ENCODE results near the gene CADM3.

CADM3 gene

DNA sequence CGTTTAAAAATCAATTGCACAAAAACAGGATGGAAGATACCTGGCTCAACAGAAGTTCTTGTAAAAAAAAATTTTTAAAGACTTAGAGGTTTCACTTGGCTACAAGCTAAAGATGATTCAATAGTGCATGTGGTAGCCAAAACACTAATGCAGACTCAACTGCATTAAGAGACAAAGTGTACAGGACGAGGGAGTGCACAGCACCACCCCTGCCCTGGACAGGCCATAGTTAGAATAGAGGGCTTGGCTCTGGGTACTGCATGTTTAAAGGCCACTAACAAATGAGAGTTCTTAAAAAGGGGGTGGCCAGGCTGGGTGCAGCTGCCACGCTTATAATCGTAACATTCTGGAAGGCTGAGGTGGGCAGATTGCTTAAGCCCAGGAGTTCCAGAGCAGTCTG lies 41.2 kb downstream of the CADM3 start:
- no peaks in the 10 kb centered on the region for H3K9me3 ChIP-seq (ENCODE audit: control insufficient read depth, insufficient read depth, low read length)
- H3F3A ChIP-seq (ENCODE audit: control insufficient read depth, insufficient read depth) = no peaks in the 10 kb centered on the region
- no peaks in the 10 kb centered on the region for H3K9me2 ChIP-seq (replicated peaks; ENCODE audit: control insufficient read depth, low read length)
- H3K79me2 ChIP-seq (ENCODE audit: control insufficient read depth, low read length) = no peaks in the 10 kb centered on the region
- no peaks in the 10 kb centered on the region for H3K36me3 ChIP-seq (ENCODE audit: control insufficient read depth, low read length)
- no peak overlapping the region for H3K4me3 ChIP-seq (ENCODE audit: low read length)
- no peak overlapping the region for H3K4me2 ChIP-seq (ENCODE audit: low read length)
- TF ChIP-seq EZH2phosphoT487 (IDR thresholded peaks at IDR 0.05; ENCODE audit: borderline replicate concordance, low read length) = no peak
- no peak for TF ChIP-seq CTCF (IDR thresholded peaks at IDR 0.05; ENCODE audit: low read depth, low read length, poor library complexity, severe bottlenecking)
- no peaks in the 10 kb centered on the region for H3K4me1 ChIP-seq (ENCODE audit: control insufficient read depth, low read length)
- peaks cover 3% of the 10 kb centered on the region; the same call in 1 of the 2 replicates for H3K27me3 ChIP-seq (ENCODE audit: control insufficient read depth, low read length)
- no peak overlapping the region for H3K27ac ChIP-seq (ENCODE audit: low read depth, low read length)
- no peaks in the 10 kb centered on the region for H4K20me1 ChIP-seq (ENCODE audit: control insufficient read depth, insufficient read depth, low read depth, low read length)

- no peak overlapping the region for H3K4me3 ChIP-seq (ENCODE audit: low read length)
- H3K27ac ChIP-seq (ENCODE audit: low read depth, low read length) = no peak overlapping the region
- no peaks in the 10 kb centered on the region for H3K79me2 ChIP-seq (ENCODE audit: control insufficient read depth, low read length)
- no peaks in the 10 kb centered on the region for H4K20me1 ChIP-seq (ENCODE audit: control insufficient read depth, insufficient read depth, low read depth, low read length)
- no peaks in the 10 kb centered on the region for H3K4me1 ChIP-seq (ENCODE audit: control insufficient read depth, low read length)
- no peaks in the 10 kb centered on the region for H3F3A ChIP-seq (ENCODE audit: control insufficient read depth, insufficient read depth)
- no peak overlapping the region for H3K4me2 ChIP-seq (ENCODE audit: low read length)
- peak; percentile 93 for TF ChIP-seq CTCF (IDR thresholded peaks at IDR 0.05; ENCODE audit: low read depth, low read length, poor library complexity, severe bottlenecking)
- TF ChIP-seq EZH2phosphoT487 (IDR thresholded peaks at IDR 0.05; ENCODE audit: borderline replicate concordance, low read length) = no peak
- 0 out of 2 replicates have a peak, but pooled peaks cover 2% of the 10 kb centered on the region for H3K27me3 ChIP-seq (ENCODE audit: control insufficient read depth, low read length)
- H3K36me3 ChIP-seq (ENCODE audit: control insufficient read depth, low read length) = no peaks in the 10 kb centered on the region
- H3K9me3 ChIP-seq (ENCODE audit: control insufficient read depth, insufficient read depth, low read length) = no peaks in the 10 kb centered on the region
- no peaks in the 10 kb centered on the region for H3K9me2 ChIP-seq (replicated peaks; ENCODE audit: control insufficient read depth, low read length)
Observed at GRCh38 chr1:159214149-159214760, 42.8 kb downstream of the CADM3 start.

GRCh38 chr1:159218649-159219636 lies 47.5 kb downstream of the CADM3 start:
- Histone ChIP-seq H3K4me1 (ENCODE audit: control insufficient read depth, low read length) (no peaks in the 10 kb centered on the region), H3K79me2 (ENCODE audit: control insufficient read depth, low read length) (no peaks in the 10 kb centered on the region), H3K27me3 (ENCODE audit: control insufficient read depth, low read length) (0 out of 2 replicates have a peak, but pooled peaks cover 2% of the 10 kb centered on the region), H3K36me3 (ENCODE audit: control insufficient read depth, low read length) (no peaks in the 10 kb centered on the region), H3F3A (ENCODE audit: control insufficient read depth, insufficient read depth) (no peaks in the 10 kb centered on the region), H4K20me1 (ENCODE audit: control insufficient read depth, insufficient read depth, low read depth, low read length) (no peaks in the 10 kb centered on the region), H3K27ac (ENCODE audit: low read depth, low read length) (no peak overlapping the region), H3K4me2 (ENCODE audit: low read length) (no peak overlapping the region), H3K9me3 (ENCODE audit: control insufficient read depth, insufficient read depth, low read length) (no peaks in the 10 kb centered on the region), H3K4me3 (ENCODE audit: low read length) (no peak overlapping the region), H3K9me2 (replicated peaks; ENCODE audit: control insufficient read depth, low read length) (no peaks in the 10 kb centered on the region)
- TF ChIP-seq CTCF (IDR thresholded peaks at IDR 0.05; ENCODE audit: low read depth, low read length, poor library complexity, severe bottlenecking) = no peak
- TF ChIP-seq EZH2phosphoT487 (IDR thresholded peaks at IDR 0.05; ENCODE audit: borderline replicate concordance, low read length) = no peak

Measured in DOHH2 (cell line).